8988T (cell line): ENCODE measurements around the gene OXCT1.
"Not testable (repeated sequence)": the region's sequence is repeated elsewhere in the genome, so short reads cannot be mapped to it uniquely, and the experiment has no call there.

Experiments
- DNase-seq: peaks from one replicate; pipeline ENCODE4 v3.0.0; 2011

OXCT1 gene

GRCh38 chr5:41821051-41821450, 49.2 kb downstream of the OXCT1 start:
- no peak for DNase-seq

- no peak for DNase-seq
These were observed 50.1 kb downstream of the OXCT1 start for GRCh38 chr5:41820150-41820549.

- DNase-seq = no peak
These were observed 52.5 kb downstream of the OXCT1 start for GRCh38 chr5:41817625-41818301.

GRCh38 chr5:41815663-41816229, 54.5 kb downstream of the OXCT1 start:
- DNase-seq = no peak

- DNase-seq = no peak
These were observed 55.0 kb downstream of the OXCT1 start for GRCh38 chr5:41815261-41815660.

GRCh38 chr5:41814306-41814705, 55.9 kb downstream of the OXCT1 start:
- DNase-seq = not testable (repeated sequence)

GRCh38 chr5:41812156-41812555, 58.1 kb downstream of the OXCT1 start:
- no peak for DNase-seq

- no peak for DNase-seq
These were observed 61.1 kb downstream of the OXCT1 start for GRCh38 chr5:41809128-41809527.

GRCh38 chr5:41808294-41808693, 61.9 kb downstream of the OXCT1 start:
- no peak for DNase-seq

- DNase-seq = no peak
These were observed 72.6 kb downstream of the OXCT1 start for GRCh38 chr5:41797662-41798061.

- DNase-seq = no peak
These were observed 74.2 kb downstream of the OXCT1 start for GRCh38 chr5:41796061-41796460.

GRCh38 chr5:41795125-41795524, 75.1 kb downstream of the OXCT1 start:
- DNase-seq = no peak

GRCh38 chr5:41794471-41794870, 75.8 kb downstream of the OXCT1 start:
- DNase-seq = no peak

- no peak for DNase-seq
These were observed 77.0 kb downstream of the OXCT1 start for GRCh38 chr5:41793141-41793770.

- DNase-seq = no peak
These were observed 80.0 kb downstream of the OXCT1 start for GRCh38 chr5:41790038-41790776.

GRCh38 chr5:41789434-41789833, 80.8 kb downstream of the OXCT1 start:
- no peak for DNase-seq

GRCh38 chr5:41788941-41789368, 81.3 kb downstream of the OXCT1 start:
- DNase-seq = no peak

- DNase-seq = no peak
These were observed 83.0 kb downstream of the OXCT1 start for GRCh38 chr5:41787265-41787664.

- DNase-seq = no peak
These were observed 85.2 kb downstream of the OXCT1 start for GRCh38 chr5:41785061-41785460.

- no peak for DNase-seq
These were observed 91.8 kb downstream of the OXCT1 start for GRCh38 chr5:41778410-41778809.

- no peak for DNase-seq
These were observed 93.8 kb downstream of the OXCT1 start for GRCh38 chr5:41776435-41776834.

- DNase-seq = no peak
These were observed 96.4 kb downstream of the OXCT1 start for GRCh38 chr5:41773799-41774198.

- DNase-seq = no peak
These were observed 97.3 kb downstream of the OXCT1 start for GRCh38 chr5:41772785-41773442.
